ENCODE results near the gene WFIKKN2. TPM values are rescaled to one million over a fixed set of nuclear protein-coding genes. Genes with fewer than 3 reads are reported as not detected.

The WFIKKN2 gene
- total and polyA plus RNA-seq, 2 of the 4 experiments (the other 2 are of a cell fraction) = 0.02 TPM; not detected in 1

- intact Hi-C loops (cut with micrococcal nuclease) = no loop called here
- ChIA-PET CTCF (no interaction called here), POLR2A (ENCODE audit: unreplicated experiment) (no interaction called here)
- no peak overlapping the region; the same call in 1 of the 2 replicates for H3K23ac ChIP-seq (ENCODE audit: low read depth, low read length)
- no peak overlapping the region for H2AK9ac ChIP-seq (replicated peaks; ENCODE audit: low read depth, low read length, poor library complexity)
- no peak overlapping the region for H3K4me2 ChIP-seq (ENCODE audit: low read depth, low read length)
- no peak overlapping the region for H3K9ac ChIP-seq (ENCODE audit: low read depth, low read length)
- H3K27ac ChIP-seq (ENCODE audit: insufficient read depth, low read length) = no peak overlapping the region
- H2BK15ac ChIP-seq (ENCODE audit: low read depth, low read length) = no peak overlapping the region
- no peak overlapping the region for H3K4ac ChIP-seq (ENCODE audit: low read depth, low read length)
- H3K9me3 ChIP-seq (ENCODE audit: control insufficient read depth, insufficient read depth, low read length) = no peaks in the 10 kb centered on the region
- peaks cover 9% of the 10 kb centered on the region for H3K27me3 ChIP-seq (ENCODE audit: control insufficient read depth, insufficient read depth, low read length)
- H3K9me1 ChIP-seq (ENCODE audit: insufficient read depth, low read length) = no peaks in the 10 kb centered on the region
- H3K4me1 ChIP-seq (ENCODE audit: control insufficient read depth, insufficient read depth, low read length) = no peaks in the 10 kb centered on the region
- no peak overlapping the region for H3K18ac ChIP-seq (ENCODE audit: low read depth, low read length)
- H2BK120ac ChIP-seq (ENCODE audit: low read depth, low read length) = no peak overlapping the region
- H3K36me3 ChIP-seq (ENCODE audit: control insufficient read depth, insufficient read depth, low read length) = no peaks in the 10 kb centered on the region
- dilution Hi-C loops (cut with HindIII; ENCODE audit: low sequenced_read_pairs, unreplicated experiment) = no loop called here
- no peaks in the 10 kb centered on the region for H4K20me1 ChIP-seq (ENCODE audit: insufficient read depth, low read length)
- no peak overlapping the region for H2BK5ac ChIP-seq (ENCODE audit: low read depth, low read length, poor library complexity, severe bottlenecking)
- no peak overlapping the region for H3K56ac ChIP-seq (ENCODE audit: extremely low read depth, insufficient read depth, low read length)
- H4K8ac ChIP-seq (ENCODE audit: low read depth in 2 of 2, low read length in 2 of 2) = no peak overlapping the region
- no peaks in the 10 kb centered on the region for H3K79me1 ChIP-seq (ENCODE audit: low read depth in 1 of 2, low read length in 2 of 2)
- ATAC-seq (ENCODE audit: low read depth) (no peak), DNase-seq (peak; percentile 25)
- H2AK5ac ChIP-seq (ENCODE audit: low read depth, low read length) = no peak overlapping the region
- in situ Hi-C loops (cut with MboI; ENCODE audit: low sequenced_read_pairs) = no loop called here
- TF ChIP-seq CEBPB (IDR thresholded peaks at IDR 0.05; ENCODE audit: low read depth, low read length) (no peak), NFE2L2 (IDR thresholded peaks at IDR 0.05; ENCODE audit: low read depth, low read length) (no peak), CTCF (conservative IDR thresholded peaks at IDR 0.05; ENCODE audit: low read depth, low read length) (no peak), MXI1 (IDR thresholded peaks at IDR 0.05; ENCODE audit: borderline replicate concordance, low read depth, low read length) (0 out of 2 replicates have a peak, but pooled peaks have one; percentile 22)
- TF ChIP-seq, protein P1, sequence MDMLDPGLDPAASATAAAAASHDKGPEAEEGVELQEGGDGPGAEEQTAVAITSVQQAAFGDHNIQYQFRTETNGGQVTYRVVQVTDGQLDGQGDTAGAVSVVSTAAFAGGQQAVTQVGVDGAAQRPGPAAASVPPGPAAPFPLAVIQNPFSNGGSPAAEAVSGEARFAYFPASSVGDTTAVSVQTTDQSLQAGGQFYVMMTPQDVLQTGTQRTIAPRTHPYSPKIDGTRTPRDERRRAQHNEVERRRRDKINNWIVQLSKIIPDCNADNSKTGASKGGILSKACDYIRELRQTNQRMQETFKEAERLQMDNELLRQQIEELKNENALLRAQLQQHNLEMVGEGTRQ (IDR thresholded peaks at IDR 0.05; ENCODE audit: low read depth, low read length) = no peak
- no TSS peak for BruUV-seq (replicated peaks)
- WGBS, 2 experiments (ENCODE audit: extremely low coverage in 2 of 2, insufficient read length in 1 of 2) = 80% methylated on average over 1 of the region's 4 CpGs; no CpG with 5 or more reads in 1 of the 2 experiments
- no peak overlapping the region for H2AFZ ChIP-seq (replicated peaks; ENCODE audit: low read length, poor library complexity)
- H4K91ac ChIP-seq (ENCODE audit: insufficient read depth, low read depth, low read length) = no peak overlapping the region
- no peak overlapping the region for H3K4me3 ChIP-seq (ENCODE audit: insufficient read depth, low read depth, low read length)
- no peak overlapping the region for H3K14ac ChIP-seq (replicated peaks; ENCODE audit: low read depth, low read length)
- H4K5ac ChIP-seq (ENCODE audit: low read depth, low read length) = no peak overlapping the region
- no peak overlapping the region for H2BK20ac ChIP-seq (ENCODE audit: low read depth, low read length)
Observed at GRCh38 chr17:50872710-50873424, 37.5 kb downstream of the WFIKKN2 start.

Measured in IMR-90 (cell line).